Measurements from ENCODE around the gene FAM83B. TPM values are rescaled to one million over a fixed set of nuclear protein-coding genes. Genes with fewer than 3 reads are reported as not detected.
"Not testable (repeated sequence)": the region's sequence is repeated elsewhere in the genome, so short reads cannot be mapped to it uniquely, and the experiment has no call there.

FAM83B gene
- total RNA-seq, 1 donor from 2014 or later = 3.6 TPM

- DNase-seq (ENCODE audit: low spot score) = no peak
These were observed 13.6 kb downstream of the FAM83B start for GRCh38 chr6:54860132-54860531.

DNA sequence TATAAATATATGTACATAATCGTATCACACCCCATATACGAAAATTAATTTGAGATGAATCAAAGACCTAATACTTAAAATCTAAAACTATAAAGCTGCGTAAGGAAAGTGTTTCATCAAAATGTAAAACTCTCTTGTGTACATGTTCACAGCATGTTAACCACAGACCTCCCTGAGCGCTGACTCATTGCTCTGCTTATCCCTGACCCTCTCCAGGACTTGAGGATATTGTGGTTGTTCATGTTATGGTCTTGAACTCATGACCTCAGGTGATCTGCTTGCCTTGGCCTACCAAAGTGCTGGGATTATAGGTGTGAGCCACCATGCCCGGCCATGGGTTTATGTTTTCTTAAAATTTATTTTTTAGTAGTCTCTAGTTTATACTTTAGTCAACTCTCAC, 14.2 kb downstream of the FAM83B start:
- no peak for DNase-seq (ENCODE audit: low spot score)

- no peak for DNase-seq (ENCODE audit: low spot score)
These were observed 15.5 kb downstream of the FAM83B start for GRCh38 chr6:54861905-54862616.

- no peak for DNase-seq (ENCODE audit: low spot score)
These were observed 17.7 kb downstream of the FAM83B start for GRCh38 chr6:54864272-54864671.

- peak; percentile 11 for DNase-seq (ENCODE audit: low spot score)
These were observed 18.6 kb downstream of the FAM83B start for GRCh38 chr6:54865091-54865631.

- no peak for DNase-seq (ENCODE audit: low spot score)
These were observed 22.0 kb downstream of the FAM83B start for GRCh38 chr6:54868556-54868955.

DNA sequence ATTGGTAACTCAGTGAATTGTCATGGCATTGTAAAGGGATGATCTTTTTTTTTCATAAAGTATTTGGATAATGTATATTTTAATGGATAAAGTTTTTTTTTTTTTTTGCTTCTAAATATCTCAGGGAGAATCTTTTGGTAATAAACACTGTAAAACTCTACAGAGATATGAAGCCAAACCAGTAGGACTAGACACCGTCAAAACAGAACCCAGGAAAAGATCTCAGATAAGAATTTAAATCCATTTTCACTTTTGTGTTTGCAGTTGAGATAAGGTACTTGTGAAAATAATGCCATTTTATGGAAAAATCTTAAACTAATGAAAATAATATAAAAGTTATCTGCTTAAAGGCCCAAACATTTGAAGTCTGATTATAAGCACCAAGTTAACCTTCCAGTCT, 27.0 kb downstream of the FAM83B start:
- DNase-seq (ENCODE audit: low spot score) = peak; percentile 64

DNA sequence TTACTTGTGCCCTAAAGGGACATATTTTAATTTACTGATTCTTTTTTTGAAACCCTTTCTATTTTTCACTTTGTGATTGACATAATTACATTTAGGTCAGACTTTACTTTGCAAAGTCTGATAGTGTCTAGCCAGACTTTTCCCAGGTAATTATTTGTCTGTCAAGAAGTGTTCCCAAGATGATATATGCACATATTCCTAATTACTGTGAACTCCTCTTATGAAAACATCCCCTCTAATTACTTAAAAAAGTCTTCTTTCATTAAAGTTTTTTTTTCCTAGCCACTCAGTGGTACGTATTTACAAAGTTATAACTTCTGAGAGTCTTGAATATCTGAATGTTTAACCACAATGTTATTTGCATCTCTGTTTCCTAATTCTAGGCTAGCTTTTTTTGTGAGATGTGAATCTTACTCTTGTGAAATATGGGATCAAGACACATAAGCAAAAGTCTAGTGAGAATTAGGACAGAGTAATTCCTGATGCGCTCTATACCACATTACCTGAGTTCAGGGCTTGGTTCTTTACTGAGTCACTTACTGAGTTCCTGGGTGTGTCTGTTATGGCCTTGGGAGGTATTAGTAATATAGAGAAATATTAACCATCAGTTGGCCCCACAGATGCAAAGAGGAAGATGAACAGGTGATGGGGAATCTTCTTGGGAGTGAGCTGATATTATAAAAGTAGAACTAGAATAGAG, 27.9 kb downstream of the FAM83B start:
- DNase-seq (ENCODE audit: low spot score) = peak; percentile 19

DNA sequence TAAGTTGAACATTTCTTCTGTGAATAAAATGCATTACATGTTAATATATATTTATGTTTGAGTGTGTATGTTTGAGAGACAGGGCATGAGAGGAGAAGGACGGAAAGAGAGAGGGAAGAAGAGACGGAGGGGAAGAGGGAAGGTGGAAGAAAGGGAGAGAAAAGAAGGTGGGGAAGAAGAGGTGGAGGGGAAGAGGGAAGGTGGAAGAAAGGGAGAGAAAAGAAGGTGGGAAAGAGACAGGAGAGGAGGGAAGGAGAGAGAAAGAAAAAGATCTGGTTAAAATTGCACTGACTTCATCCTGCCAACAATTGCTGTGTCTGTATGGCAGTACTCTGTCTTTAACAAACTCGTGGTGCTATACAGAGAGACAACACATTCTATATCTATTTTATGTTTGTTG, 29.0 kb downstream of the FAM83B start:
- no peak for DNase-seq (ENCODE audit: low spot score)

GRCh38 chr6:54876365-54876764, 29.8 kb downstream of the FAM83B start:
- no peak for DNase-seq (ENCODE audit: low spot score)

- DNase-seq (ENCODE audit: low spot score) = no peak
These were observed 30.3 kb downstream of the FAM83B start for GRCh38 chr6:54876871-54877270.

- no peak for DNase-seq (ENCODE audit: low spot score)
These were observed 31.2 kb downstream of the FAM83B start for GRCh38 chr6:54877713-54878317.

DNA sequence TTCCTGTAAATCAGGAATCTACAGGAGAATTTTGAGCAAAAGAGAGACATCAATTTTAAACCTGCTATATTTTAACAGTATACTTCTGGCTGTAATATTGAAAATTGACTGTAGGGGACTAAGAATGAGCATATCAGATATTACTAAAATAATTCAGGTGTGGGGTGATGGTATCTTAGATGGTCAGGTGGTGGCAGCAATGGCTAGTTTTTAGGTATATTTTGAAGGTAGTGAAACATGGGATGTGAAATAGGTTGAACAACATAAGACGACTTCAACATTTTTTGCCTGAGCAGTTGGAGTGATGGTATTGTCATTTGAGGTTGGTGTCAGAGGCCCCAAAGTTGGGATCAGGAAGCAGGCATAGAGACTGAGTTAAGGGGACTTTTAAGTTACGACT, 32.1 kb downstream of the FAM83B start:
- DNase-seq (ENCODE audit: low spot score) = no peak

DNA sequence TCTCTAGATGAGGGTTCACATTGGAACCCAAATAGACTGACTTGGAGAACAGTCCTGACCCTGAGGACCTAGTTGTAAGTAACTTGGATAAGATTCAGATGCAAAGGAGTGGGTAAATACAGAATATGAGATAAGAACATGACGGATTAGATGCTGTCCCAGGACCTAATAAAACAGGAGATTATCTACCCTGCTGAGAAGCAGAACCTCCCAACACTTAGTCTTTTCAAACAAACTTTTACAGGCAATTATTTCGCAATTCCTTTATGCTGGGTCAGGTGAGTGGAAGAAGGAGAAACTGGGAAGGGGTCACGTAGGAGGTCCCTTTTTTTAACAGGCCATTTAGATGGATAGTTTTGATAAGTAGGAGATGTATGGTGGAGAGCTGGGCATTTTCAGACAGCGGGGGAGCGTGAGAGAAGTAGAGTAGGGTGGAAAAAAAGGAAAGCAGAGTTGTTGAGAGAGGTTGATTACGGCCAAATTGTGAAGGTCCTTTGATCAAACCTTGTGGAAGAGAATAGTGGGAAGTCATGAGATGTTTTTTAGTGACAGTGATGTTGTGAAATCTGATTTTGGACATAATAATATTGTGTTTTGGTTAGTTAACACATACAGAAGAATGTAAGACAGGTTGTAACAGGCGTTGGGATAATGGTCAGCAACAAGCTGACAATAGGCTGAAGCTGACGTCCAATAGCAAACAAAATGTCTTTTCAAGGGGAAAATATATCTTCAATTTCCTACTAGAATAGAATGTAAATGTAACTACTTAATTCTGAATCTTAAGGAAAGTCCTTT, 32.8 kb downstream of the FAM83B start:
- DNase-seq (ENCODE audit: low spot score) = no peak

DNA sequence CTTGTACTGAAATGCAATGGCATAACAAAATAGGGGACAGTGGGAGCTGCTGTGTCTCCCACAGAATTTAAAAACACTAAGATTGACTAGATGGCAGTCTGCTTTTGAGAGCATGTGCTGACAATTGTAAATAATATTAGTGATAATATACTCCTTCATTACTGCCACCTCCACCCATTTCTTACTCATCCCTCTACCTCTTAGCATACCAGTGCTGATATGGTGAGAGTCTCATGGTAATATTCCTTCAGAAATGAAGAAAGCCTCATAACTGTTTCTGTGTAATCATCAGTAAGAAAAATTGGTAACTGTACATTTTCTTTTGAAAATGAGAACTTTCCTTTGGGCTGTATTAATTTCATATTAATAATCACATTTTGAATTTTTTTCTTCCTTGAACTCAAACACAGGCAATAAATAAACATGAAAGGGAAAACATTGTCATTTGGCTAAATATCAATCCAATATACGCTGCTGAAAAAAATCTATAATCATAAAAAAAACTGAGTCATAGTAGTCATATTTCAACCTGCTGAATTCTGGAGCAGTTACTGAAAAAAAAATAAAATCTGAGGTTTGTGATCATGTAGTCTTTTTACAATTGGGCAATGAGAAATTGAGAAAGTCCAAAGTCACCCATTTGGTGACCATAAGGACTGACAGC, 34.6 kb downstream of the FAM83B start:
- no peak for DNase-seq (ENCODE audit: low spot score)

GRCh38 chr6:54881891-54882290, 35.3 kb downstream of the FAM83B start:
- not testable (repeated sequence) for DNase-seq (ENCODE audit: low spot score)

DNA sequence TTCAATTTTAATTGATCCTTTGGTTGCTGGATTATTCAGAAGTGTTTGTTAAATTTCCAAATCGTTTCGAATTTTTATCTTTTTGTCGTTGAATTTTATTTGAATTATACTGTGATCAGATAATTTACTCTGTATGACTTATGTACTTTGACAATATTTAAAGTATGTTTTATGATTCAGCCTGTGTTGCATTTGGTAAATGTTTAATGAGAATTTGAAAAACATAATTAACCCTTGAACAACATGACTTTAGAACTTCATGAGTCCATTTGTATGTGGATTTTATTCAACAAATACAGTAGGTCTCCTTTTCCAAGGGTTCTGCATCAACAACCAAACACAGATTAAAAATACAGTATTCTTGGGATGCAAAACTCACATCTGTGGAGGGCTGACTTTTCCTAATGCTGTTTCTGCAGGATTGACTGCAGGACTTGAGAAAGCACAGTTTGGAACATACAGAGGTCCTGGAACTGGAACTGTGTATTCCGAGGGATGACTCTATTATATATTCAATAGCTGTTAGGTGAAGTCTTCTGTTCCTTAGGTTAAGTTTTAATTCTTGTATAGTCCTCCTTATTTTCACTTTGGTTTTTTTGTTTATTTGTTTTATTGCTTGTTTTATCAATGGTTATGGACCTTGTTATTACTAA, 40.5 kb downstream of the FAM83B start:
- no peak for DNase-seq (ENCODE audit: low spot score)

- no peak for DNase-seq (ENCODE audit: low spot score)
These were observed 45.0 kb downstream of the FAM83B start for GRCh38 chr6:54891536-54891935.

- DNase-seq (ENCODE audit: low spot score) = no peak
These were observed 46.3 kb downstream of the FAM83B start for GRCh38 chr6:54892831-54893230.

DNA sequence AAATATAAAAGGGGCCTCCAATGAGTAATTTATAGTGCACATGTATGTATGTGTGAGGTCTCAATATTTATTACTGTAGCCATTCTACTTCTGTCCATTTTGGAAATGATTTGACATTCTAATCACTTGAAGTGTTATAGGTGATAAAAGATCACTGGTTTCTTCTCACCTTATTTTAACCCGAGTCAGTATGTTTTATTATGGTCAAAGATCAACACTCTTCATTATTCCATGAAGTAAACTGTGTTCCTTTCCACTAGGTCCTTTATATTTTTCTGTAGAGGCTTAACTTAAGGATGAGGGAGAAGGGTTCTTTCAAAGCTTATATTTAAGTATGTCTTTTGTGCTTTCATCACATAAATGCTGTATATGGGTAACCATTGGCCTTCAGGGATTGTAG, 47.2 kb downstream of the FAM83B start:
- no peak for DNase-seq (ENCODE audit: low spot score)

- no peak for DNase-seq (ENCODE audit: low spot score)
These were observed 49.7 kb downstream of the FAM83B start for GRCh38 chr6:54896302-54896701.

Measured in umbilical cord (tissue), 2 donors.